ENCODE results near the gene CCER1. TPM values are rescaled to one million over a fixed set of nuclear protein-coding genes. Genes with fewer than 3 reads are reported as not detected.

CCER1 gene
- polyA plus RNA-seq, 12 donors, result not detected

GRCh38 chr12:90965204-90965603 lies 10.2 kb upstream of the CCER1 start:
- no peak for DNase-seq

GRCh38 chr12:90964616-90965015 lies 9.6 kb upstream of the CCER1 start:
- no peak for DNase-seq

GRCh38 chr12:90963946-90964345 lies 9.0 kb upstream of the CCER1 start:
- no peak for DNase-seq

- no peak for DNase-seq
Measured at GRCh38 chr12:90961154-90961553, 6.2 kb upstream of the CCER1 start.

- peak; percentile 65 for DNase-seq
Measured at GRCh38 chr12:90959538-90960139, 4.7 kb upstream of the CCER1 start.

GRCh38 chr12:90959032-90959431 lies 4.1 kb upstream of the CCER1 start:
- DNase-seq, result peak; percentile 35

GRCh38 chr12:90958347-90958746 lies 3.4 kb upstream of the CCER1 start:
- no peak for DNase-seq

- DNase-seq, result no peak
Measured at GRCh38 chr12:90954428-90954827, 548 bp downstream of the CCER1 start.

- DNase-seq, result no peak
Measured at GRCh38 chr12:90953956-90954421, 987 bp downstream of the CCER1 start.

GRCh38 chr12:90951432-90952105 lies 3.4 kb downstream of the CCER1 start:
- no peak for DNase-seq

GRCh38 chr12:90947869-90948268 lies 7.1 kb downstream of the CCER1 start:
- no peak for DNase-seq

- DNase-seq, result no peak
Measured at GRCh38 chr12:90945070-90945649, 9.8 kb downstream of the CCER1 start.

- no peak for DNase-seq
Measured at GRCh38 chr12:90943255-90943654, 11.7 kb downstream of the CCER1 start.

- DNase-seq, result peak; percentile 29
Measured at GRCh38 chr12:90940872-90941499, 14.0 kb downstream of the CCER1 start.

- DNase-seq, result no peak
Measured at GRCh38 chr12:90939382-90939781, 15.6 kb downstream of the CCER1 start.

- no peak for DNase-seq
Measured at GRCh38 chr12:90938451-90938850, 16.5 kb downstream of the CCER1 start.

GRCh38 chr12:90937651-90938050 lies 17.3 kb downstream of the CCER1 start:
- no peak for DNase-seq

- DNase-seq, result no peak
Measured at GRCh38 chr12:90936230-90937005, 18.6 kb downstream of the CCER1 start.

GRCh38 chr12:90925562-90925961 lies 29.4 kb downstream of the CCER1 start:
- DNase-seq, result no peak

GRCh38 chr12:90924406-90924805 lies 30.6 kb downstream of the CCER1 start:
- DNase-seq, result no peak

GRCh38 chr12:90922145-90922627 lies 32.8 kb downstream of the CCER1 start:
- DNase-seq, result no peak

- DNase-seq, result no peak
Measured at GRCh38 chr12:90921536-90921935, 33.4 kb downstream of the CCER1 start.
